C4-2B (cell line): ENCODE data around the gene MLKL.

Source experiments
- ZFX ChIP-seq: fragments of 450-650 bp; IDR thresholded peaks from 2 replicates; pipeline ENCODE4 v1.6.1; 2017
- TF ChIP-seq, protein P1 (sequence below): fragments of 450-650 bp; conservative IDR thresholded peaks from 2 replicates; pipeline ENCODE4 v1.5.1; 2017; ENCODE audit warnings: mild to moderate bottlenecking

DNA sequence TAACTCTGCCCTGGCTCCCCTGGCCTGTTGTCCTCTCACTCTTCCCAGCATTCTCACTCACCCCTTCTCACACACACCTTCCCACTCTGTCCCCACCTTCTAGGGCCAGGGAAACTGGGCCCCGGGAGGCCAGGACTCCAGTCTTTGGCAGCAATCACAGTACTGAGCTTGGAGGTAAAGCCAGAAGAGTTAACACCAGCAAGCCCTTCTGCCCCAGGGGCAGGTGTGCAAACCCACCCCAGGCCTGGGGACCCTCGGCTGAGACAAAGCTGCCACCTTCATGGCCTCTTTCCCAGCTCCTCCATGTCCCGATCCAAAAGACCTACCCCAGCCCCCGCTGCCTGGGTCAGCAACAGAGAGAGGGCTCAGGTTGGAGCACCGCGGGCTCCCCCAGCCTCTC, 36.9 kb upstream of the MLKL start:
- TF ChIP-seq, protein P1, sequence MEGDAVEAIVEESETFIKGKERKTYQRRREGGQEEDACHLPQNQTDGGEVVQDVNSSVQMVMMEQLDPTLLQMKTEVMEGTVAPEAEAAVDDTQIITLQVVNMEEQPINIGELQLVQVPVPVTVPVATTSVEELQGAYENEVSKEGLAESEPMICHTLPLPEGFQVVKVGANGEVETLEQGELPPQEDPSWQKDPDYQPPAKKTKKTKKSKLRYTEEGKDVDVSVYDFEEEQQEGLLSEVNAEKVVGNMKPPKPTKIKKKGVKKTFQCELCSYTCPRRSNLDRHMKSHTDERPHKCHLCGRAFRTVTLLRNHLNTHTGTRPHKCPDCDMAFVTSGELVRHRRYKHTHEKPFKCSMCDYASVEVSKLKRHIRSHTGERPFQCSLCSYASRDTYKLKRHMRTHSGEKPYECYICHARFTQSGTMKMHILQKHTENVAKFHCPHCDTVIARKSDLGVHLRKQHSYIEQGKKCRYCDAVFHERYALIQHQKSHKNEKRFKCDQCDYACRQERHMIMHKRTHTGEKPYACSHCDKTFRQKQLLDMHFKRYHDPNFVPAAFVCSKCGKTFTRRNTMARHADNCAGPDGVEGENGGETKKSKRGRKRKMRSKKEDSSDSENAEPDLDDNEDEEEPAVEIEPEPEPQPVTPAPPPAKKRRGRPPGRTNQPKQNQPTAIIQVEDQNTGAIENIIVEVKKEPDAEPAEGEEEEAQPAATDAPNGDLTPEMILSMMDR, result no peak
- no peak for TF ChIP-seq ZFX
